ENCODE data around the gene ZFHX3. TPM values are rescaled to one million over a fixed set of nuclear protein-coding genes. Genes with fewer than 3 reads are reported as not detected.

Gene ZFHX3
- total RNA-seq, 1 experiment from 2014 or later: 21.8 TPM

- Histone ChIP-seq H3K4me1 (ENCODE audit: insufficient read depth, low read length, poor library complexity, severe bottlenecking) (peaks cover 20% of the 10 kb centered on the region), H3K27ac (ENCODE audit: low read depth, low read length, poor library complexity, severe bottlenecking) (no peak overlapping the region), H3K9me3 (ENCODE audit: low read depth, low read length, poor library complexity, severe bottlenecking) (no peaks in the 10 kb centered on the region), H3K36me3 (ENCODE audit: insufficient read depth, low read length, poor library complexity, severe bottlenecking) (no peaks in the 10 kb centered on the region), H3K4me3 (ENCODE audit: low read depth, low read length, poor library complexity, severe bottlenecking) (no peak overlapping the region), H3K27me3 (replicated peaks; ENCODE audit: insufficient read depth, low read depth, low read length, poor library complexity) (no peaks in the 10 kb centered on the region)
- intact Hi-C loops (cut with micrococcal nuclease; ENCODE audit: unreplicated experiment): no loop called here
- TF ChIP-seq EZH2 (IDR thresholded peaks at IDR 0.05; ENCODE audit: borderline replicate concordance, low read depth, low read length, poor library complexity, severe bottlenecking) (no peak), CTCF (conservative IDR thresholded peaks at IDR 0.05; ENCODE audit: low read depth, low read length) (no peak)
- peak; percentile 58 for DNase-seq (ENCODE audit: low spot score)
- POLR2A ChIA-PET (ENCODE audit: low non-redundant PET): no interaction called here
- no TSS peak for BruUV-seq (replicated peaks)
- CTCF ChIA-PET: no interaction called here
Measured at GRCh38 chr16:72902206-72902605, 145.7 kb downstream of the ZFHX3 start.

- H3K27me3 ChIP-seq (replicated peaks; ENCODE audit: insufficient read depth, low read depth, low read length, poor library complexity): no peaks in the 10 kb centered on the region
- ChIA-PET POLR2A (ENCODE audit: low non-redundant PET) (no interaction called here), CTCF (no interaction called here)
- no peak for TF ChIP-seq CTCF (conservative IDR thresholded peaks at IDR 0.05; ENCODE audit: low read depth, low read length)
- TF ChIP-seq EZH2 (IDR thresholded peaks at IDR 0.05; ENCODE audit: borderline replicate concordance, low read depth, low read length, poor library complexity, severe bottlenecking): no peak
- peaks cover 28% of the 10 kb centered on the region for H3K4me1 ChIP-seq (ENCODE audit: insufficient read depth, low read length, poor library complexity, severe bottlenecking)
- intact Hi-C loops (cut with micrococcal nuclease; ENCODE audit: unreplicated experiment): no loop called here
- H3K36me3 ChIP-seq (ENCODE audit: insufficient read depth, low read length, poor library complexity, severe bottlenecking): no peaks in the 10 kb centered on the region
- no peak overlapping the region for H3K4me3 ChIP-seq (ENCODE audit: low read depth, low read length, poor library complexity, severe bottlenecking)
- no peak overlapping the region for H3K27ac ChIP-seq (ENCODE audit: low read depth, low read length, poor library complexity, severe bottlenecking)
- H3K9me3 ChIP-seq (ENCODE audit: low read depth, low read length, poor library complexity, severe bottlenecking): no peaks in the 10 kb centered on the region
- no peak for DNase-seq (ENCODE audit: low spot score)
- no TSS peak for BruUV-seq (replicated peaks)
Measured at GRCh38 chr16:72901000-72901627, 146.8 kb downstream of the ZFHX3 start.

GRCh38 chr16:72898216-72898825, 149.6 kb downstream of the ZFHX3 start:
- H3K36me3 ChIP-seq (ENCODE audit: insufficient read depth, low read length, poor library complexity, severe bottlenecking): no peaks in the 10 kb centered on the region
- no peak overlapping the region for H3K27ac ChIP-seq (ENCODE audit: low read depth, low read length, poor library complexity, severe bottlenecking)
- no peaks in the 10 kb centered on the region for H3K9me3 ChIP-seq (ENCODE audit: low read depth, low read length, poor library complexity, severe bottlenecking)
- peaks cover 54% of the 10 kb centered on the region for H3K4me1 ChIP-seq (ENCODE audit: insufficient read depth, low read length, poor library complexity, severe bottlenecking)
- ChIA-PET CTCF (no interaction called here), POLR2A (ENCODE audit: low non-redundant PET) (no interaction called here)
- intact Hi-C loops (cut with micrococcal nuclease; ENCODE audit: unreplicated experiment): no loop called here
- H3K27me3 ChIP-seq (replicated peaks; ENCODE audit: insufficient read depth, low read depth, low read length, poor library complexity): no peaks in the 10 kb centered on the region
- no TSS peak for BruUV-seq (replicated peaks)
- no peak overlapping the region for H3K4me3 ChIP-seq (ENCODE audit: low read depth, low read length, poor library complexity, severe bottlenecking)
- DNase-seq (ENCODE audit: low spot score): no peak
- TF ChIP-seq EZH2 (IDR thresholded peaks at IDR 0.05; ENCODE audit: borderline replicate concordance, low read depth, low read length, poor library complexity, severe bottlenecking): no peak
- no peak for TF ChIP-seq CTCF (conservative IDR thresholded peaks at IDR 0.05; ENCODE audit: low read depth, low read length)

All from A673 (cell line).